Activated CD8-positive, alpha-beta T cell treated with anti-CD3 and anti-CD28 coated beads for 36 hours (primary cell): ENCODE measurements around the gene BEND6. TPM values are rescaled to one million over a fixed set of nuclear protein-coding genes. Genes with fewer than 3 reads are reported as not detected.

Source experiments
- ATAC-seq: fragments of 200-7000 bp; cut with Tn5 transposase; one replicate; pipeline ENCODE4 v1.10.0; 2021; ENCODE audit warnings: mild to moderate bottlenecking, moderate library complexity
- CTCF ChIA-PET: fragments of 350-600 bp; sonication (Branson Sonifier 250); formaldehyde crosslinking; loops from one replicate; lab custom pipeline; 2021; ENCODE audit warnings: antibody characterized with exemption; lab: Charles Lee
- POLR2A ChIA-PET: fragments of 350-600 bp; sonication (Branson Sonifier 250); formaldehyde crosslinking; loops from one replicate; lab custom pipeline; 2021; ENCODE audit warnings: antibody characterized with exemption; lab: Charles Lee
- DNase-seq: peaks from one replicate; pipeline ENCODE4 v3.0.0-alpha.2; 2020
- H3K27ac Mint-ChIP-seq: one replicate; pipeline ENCODE4 v1.8.0; 2021; ENCODE audit warnings: mild to moderate bottlenecking, mixed read lengths
- H3K27me3 Mint-ChIP-seq: one replicate; pipeline ENCODE4 v1.8.0; 2021; ENCODE audit warnings: mixed read lengths
- H3K36me3 Mint-ChIP-seq: one replicate; pipeline ENCODE4 v1.8.0; 2021; ENCODE audit warnings: low read depth, mixed read lengths
- H3K4me1 Mint-ChIP-seq: one replicate; pipeline ENCODE4 v1.8.0; 2021; ENCODE audit warnings: low read depth, mixed read lengths
- H3K4me3 Mint-ChIP-seq: one replicate; pipeline ENCODE4 v1.8.0; 2021; ENCODE audit warnings: mild to moderate bottlenecking, moderate library complexity, mixed read lengths
- H3K9me3 Mint-ChIP-seq: one replicate; pipeline ENCODE4 v1.8.0; 2021; ENCODE audit warnings: mixed read lengths
- intact Hi-C: fragments of 100-400 bp; cut with micrococcal nuclease; formaldehyde crosslinking; loops from one replicate; pipeline ENCODE4 v1.10.0; 2022
- total RNA-seq, 2 experiments: library from RNA; stranded (reverse); gene quantifications; one replicate each; pipeline ENCODE4 v1.2.3, GENCODE V29; 2021
- TF ChIP-seq, protein P1 (sequence below): fragments of 200-600 bp; IDR thresholded peaks from one replicate; pipeline ENCODE4 v1.8.0; 2022; ENCODE audit warnings: antibody characterized with exemption, mild to moderate bottlenecking

The BEND6 gene
- total RNA-seq, 2 experiments from 2014 or later: not detected

GRCh38 chr6:57069920-57070331 is 115.0 kb downstream of the BEND6 start:
- no peaks in the 10 kb centered on the region for H3K27me3 Mint-ChIP-seq
- no peak overlapping the region for H3K27ac Mint-ChIP-seq
- ChIA-PET CTCF (no interaction called here), POLR2A (no interaction called here)
- intact Hi-C loops: no loop called here
- ATAC-seq (no peak), DNase-seq (no peak)
- no peaks in the 10 kb centered on the region for H3K4me1 Mint-ChIP-seq
- no peak overlapping the region for H3K4me3 Mint-ChIP-seq
- no peaks in the 10 kb centered on the region for H3K9me3 Mint-ChIP-seq
- TF ChIP-seq, protein P1, sequence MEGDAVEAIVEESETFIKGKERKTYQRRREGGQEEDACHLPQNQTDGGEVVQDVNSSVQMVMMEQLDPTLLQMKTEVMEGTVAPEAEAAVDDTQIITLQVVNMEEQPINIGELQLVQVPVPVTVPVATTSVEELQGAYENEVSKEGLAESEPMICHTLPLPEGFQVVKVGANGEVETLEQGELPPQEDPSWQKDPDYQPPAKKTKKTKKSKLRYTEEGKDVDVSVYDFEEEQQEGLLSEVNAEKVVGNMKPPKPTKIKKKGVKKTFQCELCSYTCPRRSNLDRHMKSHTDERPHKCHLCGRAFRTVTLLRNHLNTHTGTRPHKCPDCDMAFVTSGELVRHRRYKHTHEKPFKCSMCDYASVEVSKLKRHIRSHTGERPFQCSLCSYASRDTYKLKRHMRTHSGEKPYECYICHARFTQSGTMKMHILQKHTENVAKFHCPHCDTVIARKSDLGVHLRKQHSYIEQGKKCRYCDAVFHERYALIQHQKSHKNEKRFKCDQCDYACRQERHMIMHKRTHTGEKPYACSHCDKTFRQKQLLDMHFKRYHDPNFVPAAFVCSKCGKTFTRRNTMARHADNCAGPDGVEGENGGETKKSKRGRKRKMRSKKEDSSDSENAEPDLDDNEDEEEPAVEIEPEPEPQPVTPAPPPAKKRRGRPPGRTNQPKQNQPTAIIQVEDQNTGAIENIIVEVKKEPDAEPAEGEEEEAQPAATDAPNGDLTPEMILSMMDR: no peak
- H3K36me3 Mint-ChIP-seq: peaks cover 6% of the 10 kb centered on the region

- POLR2A ChIA-PET: interaction anchor here (0.6 kb wide), 1 partner anchor 223 kb away, joined by 3 read pairs; no protein-coding TSS in a partner anchor
- Mint-ChIP-seq H3K27ac (no peak overlapping the region), H3K36me3 (peaks cover 4% of the 10 kb centered on the region), H3K4me3 (no peak overlapping the region), H3K27me3 (no peaks in the 10 kb centered on the region), H3K9me3 (no peaks in the 10 kb centered on the region), H3K4me1 (no peaks in the 10 kb centered on the region)
- DNase-seq (no peak), ATAC-seq (no peak)
- CTCF ChIA-PET: interaction anchor here (1.0 to 1.5 kb wide), 3 partner anchors 14 to 244 kb away, joined by 3 to 5 read pairs (median 3); no protein-coding TSS in a partner anchor
- intact Hi-C loops: no loop called here
- TF ChIP-seq, protein P1: no peak
Observed at GRCh38 chr6:57072108-57072507, 117.2 kb downstream of the BEND6 start.

DNA sequence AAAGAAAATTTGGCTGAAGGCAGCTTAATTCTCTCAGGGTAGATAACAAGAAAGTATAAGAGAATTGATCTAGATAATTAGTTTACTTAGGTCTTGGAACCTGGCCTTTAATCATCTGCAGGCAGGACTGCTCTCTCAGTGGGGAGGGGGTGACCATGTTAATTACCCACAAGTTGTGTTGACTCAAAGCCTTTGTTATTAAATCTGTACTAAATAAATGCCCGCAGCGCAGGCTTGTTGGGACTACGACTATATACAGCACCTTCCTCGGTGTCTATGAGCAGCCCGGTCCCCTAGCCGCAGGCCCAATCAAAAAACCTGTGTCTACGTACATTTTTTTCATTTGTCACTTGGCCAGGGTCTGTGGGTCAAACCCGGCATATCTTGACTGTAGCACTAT is 119.5 kb downstream of the BEND6 start:
- ChIA-PET CTCF (no interaction called here), POLR2A (no interaction called here)
- TF ChIP-seq, protein P1: no peak
- no peak overlapping the region for H3K27ac Mint-ChIP-seq
- ATAC-seq (no peak), DNase-seq (no peak)
- H3K4me1 Mint-ChIP-seq: peaks cover 3% of the 10 kb centered on the region
- no peaks in the 10 kb centered on the region for H3K27me3 Mint-ChIP-seq
- H3K4me3 Mint-ChIP-seq: no peak overlapping the region
- peaks cover 8% of the 10 kb centered on the region for H3K36me3 Mint-ChIP-seq
- peaks cover 5% of the 10 kb centered on the region for H3K9me3 Mint-ChIP-seq
- intact Hi-C loops: no loop called here

GRCh38 chr6:57075092-57075491 is 120.2 kb downstream of the BEND6 start:
- Mint-ChIP-seq H3K27me3 (no peaks in the 10 kb centered on the region), H3K4me3 (no peak overlapping the region), H3K27ac (no peak overlapping the region), H3K36me3 (peaks cover 8% of the 10 kb centered on the region), H3K9me3 (peaks cover 5% of the 10 kb centered on the region), H3K4me1 (peaks cover 3% of the 10 kb centered on the region)
- DNase-seq (no peak), ATAC-seq (no peak)
- POLR2A ChIA-PET: no interaction called here
- TF ChIP-seq, protein P1: no peak
- intact Hi-C loops: no loop called here
- CTCF ChIA-PET: no interaction called here

Other genes with a start within 250 kb of the BEND6 start
- 10 to 100 TPM; 16.0 to 18.7 TPM for gene KIAA1586, start 91.6 kb downstream of the BEND6 start, total RNA-seq
- 10 to 100 TPM; 44.4 to 46.8 TPM for gene ZNF451, start 135.1 kb downstream of the BEND6 start, total RNA-seq
- 1 to 10 TPM; 8.4 to 8.9 TPM for gene BAG2, start 217.2 kb downstream of the BEND6 start, total RNA-seq